ENCODE measurements around the gene EAF1. TPM values are rescaled to one million over a fixed set of nuclear protein-coding genes. Genes with fewer than 3 reads are reported as not detected.

Gene EAF1
- 10 to 100 TPM; 30.6 to 48.0 TPM for total RNA-seq

DNA sequence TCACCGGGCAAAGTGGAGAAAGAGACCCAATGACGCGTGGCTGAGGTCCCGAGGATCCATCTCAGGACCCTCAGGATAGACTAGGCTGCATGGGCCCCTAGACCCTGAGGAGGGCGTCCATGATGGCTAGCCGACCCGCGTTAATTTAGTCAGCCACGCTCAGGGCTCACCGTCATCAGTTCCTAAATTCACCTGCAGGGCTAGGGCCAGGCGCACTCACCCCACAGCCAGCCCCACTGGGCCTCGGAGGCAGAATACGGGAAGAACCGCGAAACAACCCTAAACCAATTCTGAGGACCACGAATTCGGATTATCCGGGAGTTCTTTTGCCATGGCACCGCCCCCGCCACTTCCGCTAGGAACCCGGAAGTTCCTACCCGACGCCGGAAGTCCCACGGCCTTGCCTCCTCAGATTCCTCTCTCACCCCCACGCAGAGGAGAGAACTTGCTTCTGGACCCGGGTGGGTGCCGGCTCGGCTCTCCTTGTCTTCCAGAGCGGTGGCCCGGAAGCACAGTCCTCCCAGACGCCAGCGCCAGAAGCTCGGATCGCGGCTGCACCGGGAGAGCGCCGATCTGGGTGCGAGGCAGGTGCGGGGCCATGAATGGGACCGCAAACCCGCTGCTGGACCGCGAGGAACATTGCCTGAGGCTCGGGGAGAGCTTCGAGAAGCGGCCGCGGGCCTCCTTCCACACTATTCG lies at the start of gene EAF1, which contains the start of gene METTL6:
Gene EAF1, plus strand, starts transcription at position 417 of the 699 bp plus-strand sequence. Its CDS starts 182 bp downstream, at position 599.
Gene METTL6, minus strand, starts transcription at position 363 of the 699 bp plus-strand sequence. CDS start 1,033 bp downstream, outside the sequence.

Small RNA genes lying within 50 kb of the gene (small RNA-seq; reads per million reads assigned to genes)
- 0 reads per million in 2 donors for gene RNU6-1024P

Other genes starting within 250 kb of the EAF1 start
- 10 to 100 TPM; 33.0 to 37.2 TPM for gene CAPN7, start 221.4 kb upstream of the EAF1 start, total RNA-seq
- 10 to 100 TPM; 13.4 to 38.6 TPM for gene SH3BP5, start 95.0 kb upstream of the EAF1 start, total RNA-seq
- gene METTL6, start 54 bp upstream of the EAF1 start, total RNA-seq = 10 to 100 TPM; 20.6 to 35.0 TPM
- gene COLQ, start 94.1 kb downstream of the EAF1 start, total RNA-seq = 1 to 10 TPM; 2.1 to 2.3 TPM
- 10 to 100 TPM; 61.9 to 69.6 TPM for gene HACL1, start 174.0 kb downstream of the EAF1 start, total RNA-seq
- 10 to 100 TPM; 56.6 to 60.9 TPM for gene BTD, start 174.1 kb downstream of the EAF1 start, total RNA-seq

Data from melanocyte of skin (primary cell).